K562 treated with DMSO at 1 percent for 4 hours (cell line): ENCODE results near the gene POM121C. TPM values are rescaled to one million over a fixed set of nuclear protein-coding genes. Genes with fewer than 3 reads are reported as not detected.

ENCODE experiments used
- total RNA-seq: library from RNA; unstranded; fragments of 300-600 nt; gene quantifications from 2 replicates; pipeline ENCODE4 v1.2.3, GENCODE V29; 2022; ENCODE audit not compliant: insufficient read depth

The POM121C gene
- 55.5 and 71.2 TPM in 2 replicates for total RNA-seq

GRCh38 chr7:75485979-75486643, at the start of gene POM121C:
POM121C (minus strand) TSS chr7:75486299; CDS start chr7:75441496, 44,803 bp downstream.

GRCh38 chr7:75492020-75492419, 5.9 kb upstream of the POM121C start, which contains the start of gene SPDYE5:
SPDYE5 (plus strand) TSS chr7:75492320; CDS start chr7:75494048, 1,728 bp downstream.

GRCh38 chr7:75395329-75395728, 90.8 kb downstream of the POM121C start, which contains the start of gene TRIM73:
TRIM73 (plus strand) TSS chr7:75395629; CDS start chr7:75398934, 3,305 bp downstream.

Other genes with a start within 250 kb of the POM121C start
- gene TRIM73, start 90.7 kb downstream of the POM121C start, total RNA-seq: 1.9 TPM in 2 replicates
- gene SPDYE5, start 6.0 kb upstream of the POM121C start, total RNA-seq: not detected in 2 replicates